Neural crest cell (in vitro differentiated cells): ENCODE data around the gene VPS35L. TPM values are rescaled to one million over a fixed set of nuclear protein-coding genes. Genes with fewer than 3 reads are reported as not detected.
A peak's percentile ranks its signal among the peaks of the same experiment; 100 is the strongest.

Source experiments
- DNase-seq: peaks from one replicate; pipeline ENCODE4 v3.0.0; 2021; ENCODE audit warnings: low read depth, mixed read lengths, low spot score
- H3K27ac Mint-ChIP-seq: one replicate; pipeline ENCODE4 v1.8.0; 2021; ENCODE audit warnings: mild to moderate bottlenecking, mixed read lengths; ENCODE audit not compliant: unreplicated experiment
- H3K27me3 Mint-ChIP-seq: 2 replicates; pipeline ENCODE4 v1.8.0; 2021; ENCODE audit warnings: low read depth, mild to moderate bottlenecking, mixed read lengths
- H3K36me3 Mint-ChIP-seq: 2 replicates; pipeline ENCODE4 v1.8.0; 2021; ENCODE audit warnings: low read depth, mild to moderate bottlenecking, mixed read lengths
- H3K4me1 Mint-ChIP-seq: 2 replicates; pipeline ENCODE4 v1.8.0; 2021; ENCODE audit warnings: mixed read lengths
- H3K4me3 Mint-ChIP-seq: one replicate; pipeline ENCODE4 v1.8.0; 2021; ENCODE audit warnings: mild to moderate bottlenecking, mixed read lengths
- H3K9me3 Mint-ChIP-seq: 2 replicates; pipeline ENCODE4 v1.8.0; 2021; ENCODE audit warnings: mixed read lengths
- total RNA-seq: library from RNA; stranded (reverse); gene quantifications from 2 replicates; pipeline ENCODE4 v1.2.1, GENCODE V29; 2021
- TF ChIP-seq, protein P1 (sequence below): fragments of 200-600 bp; sonication (generic); conservative IDR thresholded peaks from 2 replicates; pipeline ENCODE4 v1.5.0; 2021; ENCODE audit warnings: antibody characterized with exemption, mild to moderate bottlenecking

The VPS35L gene
- total RNA-seq, 1 donor from 2014 or later: 59.1 TPM

GRCh38 chr16:19683453-19684236, 128.1 kb downstream of the VPS35L start:
- Mint-ChIP-seq H3K36me3 (peaks cover 30% of the 10 kb centered on the region), H3K4me3 (no peak overlapping the region)
- no peak for DNase-seq

GRCh38 chr16:19685176-19685575, 129.7 kb downstream of the VPS35L start:
- no peaks in the 10 kb centered on the region for H3K27me3 Mint-ChIP-seq
- H3K4me1 Mint-ChIP-seq: peaks cover 20% of the 10 kb centered on the region
- H3K9me3 Mint-ChIP-seq: peaks cover 10% of the 10 kb centered on the region
- TF ChIP-seq, protein P1, sequence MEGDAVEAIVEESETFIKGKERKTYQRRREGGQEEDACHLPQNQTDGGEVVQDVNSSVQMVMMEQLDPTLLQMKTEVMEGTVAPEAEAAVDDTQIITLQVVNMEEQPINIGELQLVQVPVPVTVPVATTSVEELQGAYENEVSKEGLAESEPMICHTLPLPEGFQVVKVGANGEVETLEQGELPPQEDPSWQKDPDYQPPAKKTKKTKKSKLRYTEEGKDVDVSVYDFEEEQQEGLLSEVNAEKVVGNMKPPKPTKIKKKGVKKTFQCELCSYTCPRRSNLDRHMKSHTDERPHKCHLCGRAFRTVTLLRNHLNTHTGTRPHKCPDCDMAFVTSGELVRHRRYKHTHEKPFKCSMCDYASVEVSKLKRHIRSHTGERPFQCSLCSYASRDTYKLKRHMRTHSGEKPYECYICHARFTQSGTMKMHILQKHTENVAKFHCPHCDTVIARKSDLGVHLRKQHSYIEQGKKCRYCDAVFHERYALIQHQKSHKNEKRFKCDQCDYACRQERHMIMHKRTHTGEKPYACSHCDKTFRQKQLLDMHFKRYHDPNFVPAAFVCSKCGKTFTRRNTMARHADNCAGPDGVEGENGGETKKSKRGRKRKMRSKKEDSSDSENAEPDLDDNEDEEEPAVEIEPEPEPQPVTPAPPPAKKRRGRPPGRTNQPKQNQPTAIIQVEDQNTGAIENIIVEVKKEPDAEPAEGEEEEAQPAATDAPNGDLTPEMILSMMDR: no peak
- H3K4me3 Mint-ChIP-seq: no peak overlapping the region
- H3K36me3 Mint-ChIP-seq: peaks cover 30% of the 10 kb centered on the region
- no peak overlapping the region for H3K27ac Mint-ChIP-seq
- DNase-seq: no peak

More at GRCh38 chr16:19683453-19684236, 128.1 kb downstream of the VPS35L start:
- Mint-ChIP-seq H3K27me3 (no peaks in the 10 kb centered on the region), H3K4me1 (peaks cover 20% of the 10 kb centered on the region), H3K9me3 (peaks cover 10% of the 10 kb centered on the region), H3K27ac (no peak overlapping the region)
- TF ChIP-seq, protein P1: no peak

GRCh38 chr16:19687279-19687678, 131.8 kb downstream of the VPS35L start:
- Mint-ChIP-seq H3K4me1 (peaks cover 20% of the 10 kb centered on the region), H3K27ac (peak overlapping the region; percentile 40), H3K4me3 (no peak overlapping the region), H3K36me3 (peaks cover 30% of the 10 kb centered on the region), H3K9me3 (peaks cover 10% of the 10 kb centered on the region), H3K27me3 (no peaks in the 10 kb centered on the region)
- TF ChIP-seq, protein P1: no peak
- no peak for DNase-seq

DNA sequence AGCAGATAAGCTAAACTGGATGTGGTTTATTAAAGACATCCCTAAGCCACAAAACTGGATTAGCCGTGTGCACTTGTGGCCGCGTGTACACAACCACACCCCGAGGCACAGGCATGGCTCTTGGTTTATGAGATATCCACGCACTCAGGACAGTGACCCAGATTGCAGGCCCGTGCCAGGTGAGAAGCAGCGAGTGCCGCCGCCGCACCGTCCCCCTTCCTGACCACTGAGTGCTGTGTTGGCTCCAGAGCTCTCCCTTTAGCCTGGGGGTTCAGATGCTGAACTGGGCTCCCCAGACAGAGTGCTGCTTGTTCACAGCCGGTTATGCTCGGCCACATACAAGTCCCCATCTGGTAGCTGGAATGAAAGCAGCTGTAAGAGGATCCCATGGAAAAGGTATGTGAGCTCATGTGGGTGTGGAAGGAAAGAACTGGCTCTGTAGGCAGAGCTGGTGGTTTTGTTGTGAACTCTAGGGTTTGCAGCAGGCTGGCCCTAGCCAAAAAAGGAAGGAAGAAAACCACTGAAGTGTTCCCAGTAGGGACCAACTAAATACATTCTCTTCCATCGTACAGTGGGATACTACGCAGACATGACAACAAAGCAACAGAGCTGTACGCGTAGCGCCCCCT, 133.0 kb downstream of the VPS35L start:
- DNase-seq: no peak
- H3K4me3 Mint-ChIP-seq: no peak overlapping the region
- TF ChIP-seq, protein P1: no peak
- H3K27ac Mint-ChIP-seq: peak overlapping the region; percentile 43
- H3K36me3 Mint-ChIP-seq: peaks cover 27% of the 10 kb centered on the region
- peaks cover 20% of the 10 kb centered on the region for H3K4me1 Mint-ChIP-seq
- peaks cover 7% of the 10 kb centered on the region for H3K9me3 Mint-ChIP-seq
- no peaks in the 10 kb centered on the region for H3K27me3 Mint-ChIP-seq

- Mint-ChIP-seq H3K36me3 (peaks cover 26% of the 10 kb centered on the region), H3K4me1 (peaks cover 20% of the 10 kb centered on the region), H3K4me3 (no peak overlapping the region), H3K9me3 (peaks cover 6% of the 10 kb centered on the region), H3K27ac (no peak overlapping the region), H3K27me3 (no peaks in the 10 kb centered on the region)
- TF ChIP-seq, protein P1: no peak
- no peak for DNase-seq
These were observed 133.8 kb downstream of the VPS35L start for GRCh38 chr16:19689342-19689741.
